Tibial nerve (tissue), 4 donors: ENCODE data around the gene CYTIP. TPM values are rescaled to one million over a fixed set of nuclear protein-coding genes. Genes with fewer than 3 reads are reported as not detected.

Source experiments
- DNase-seq, 2 donors: peaks; one replicate each; pipeline ENCODE4 v3.0.0-alpha.2; 2019; ENCODE audit warnings: low spot score in 2 of 2
- H3K27ac ChIP-seq, 4 donors: fragments of 200-600 bp; sonication (generic) in 3 of 4; one replicate each; pipeline ENCODE4 v1.5.1; 2017 to 2019; ENCODE audit warnings: mild to moderate bottlenecking in 1 of 4
- H3K27me3 ChIP-seq, 2 donors: fragments of 200-600 bp; sonication (generic) in 1 of 2; one replicate each; pipeline versions ENCODE4 v1.5.1 to v1.6.0; 2017 to 2019
- H3K36me3 ChIP-seq, 3 donors: fragments of 200-600 bp; sonication (generic); one replicate each; pipeline ENCODE4 v1.5.1; 2018 to 2019
- H3K4me1 ChIP-seq, 4 donors: fragments of 200-600 bp; sonication (generic) in 3 of 4; one replicate each; pipeline ENCODE4 v1.5.1; 2017 to 2019
- H3K4me3 ChIP-seq, 4 donors: fragments of 200-600 bp; sonication (generic) in 3 of 4; one replicate each; pipeline ENCODE4 v1.5.1; 2017 to 2019; ENCODE audit warnings: mild to moderate bottlenecking in 1 of 4, moderate library complexity in 1 of 4
- H3K9me3 ChIP-seq, 4 donors: fragments of 200-600 bp; sonication (generic) in 3 of 4; one replicate each; pipeline ENCODE4 v1.5.1; 2017 to 2019
- EP300 ChIP-seq, 2 donors: sonication (generic); formaldehyde crosslinking; IDR thresholded peaks; one replicate each; pipeline ENCODE4 v1.6.1; 2017; ENCODE audit warnings: antibody characterized with exemption in 2 of 2, mild to moderate bottlenecking in 1 of 2
- POLR2A ChIP-seq, 2 donors: fragments of 450-650 bp; IDR thresholded peaks; one replicate each; pipeline ENCODE4 v1.6.1; 2017; ENCODE audit warnings: antibody characterized with exemption in 2 of 2, mild to moderate bottlenecking in 2 of 2, moderate library complexity in 2 of 2
- WGBS, 2 donors: methylation state at CpG; one replicate each; pipeline ENCODE4 v1.1.5; 2018; 5-methylcytosine and 5-hydroxymethylcytosine counted together
- total RNA-seq, 4 donors: library from RNA; depleted of rRNA; stranded (reverse); fragments of >200 nt; gene quantifications; one replicate each; pipeline ENCODE4 v1.1.0, GENCODE V29; 2016
- TF ChIP-seq, protein P1 (sequence below), 5 experiments: fragments of 200-600 bp in 3 of 5; fragments of 450-650 bp in 2 of 5; sonication (generic) in 3 of 5; IDR thresholded peaks; one replicate each; pipeline ENCODE4 v1.5.1; 2016 to 2019; ENCODE audit warnings: antibody characterized with exemption in 5 of 5, mild to moderate bottlenecking in 3 of 5, moderate library complexity in 2 of 5

Gene CYTIP
- total RNA-seq, 4 donors from 2014 or later, result 3.7 to 9.3 (median 8.1) TPM

DNA sequence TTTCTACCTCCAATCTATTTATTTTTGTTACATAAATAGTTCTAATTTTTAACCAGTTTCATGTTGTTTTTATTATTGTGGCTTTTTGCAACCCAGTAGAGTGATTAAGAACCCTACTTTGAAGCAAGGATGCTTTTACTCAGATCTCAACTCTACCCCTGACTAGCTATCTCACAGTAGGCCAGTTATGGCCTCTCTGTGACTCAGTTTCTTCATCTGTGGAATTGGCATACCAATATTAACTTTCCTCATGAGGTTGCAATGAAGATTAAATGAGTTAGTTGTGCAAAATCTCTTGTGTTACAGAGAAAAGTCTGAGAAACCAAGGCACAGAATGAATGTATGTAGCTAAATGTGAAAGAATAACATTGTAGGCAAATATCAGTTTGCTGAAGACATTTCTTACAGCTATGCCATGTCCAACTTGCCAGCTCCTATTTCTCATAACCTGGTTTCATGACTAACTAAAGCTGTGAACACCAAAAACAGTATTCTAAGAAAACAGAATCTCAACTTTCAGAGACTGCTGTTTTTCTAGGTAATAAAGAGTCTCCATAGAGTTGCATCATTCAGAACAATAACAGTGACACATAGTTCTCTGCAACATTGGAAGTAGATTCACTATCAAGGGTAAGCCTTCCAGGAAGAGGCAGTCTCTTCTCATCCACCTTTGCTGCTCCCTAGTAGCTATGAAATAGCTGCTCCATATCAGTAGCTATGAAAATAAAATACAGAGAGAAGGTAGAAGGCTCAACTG is 33.2 kb upstream of the CYTIP start:
- no peak overlapping the region for H3K27ac ChIP-seq
- TF ChIP-seq POLR2A (IDR thresholded peaks at IDR 0.05) (no peak), EP300 (IDR thresholded peaks at IDR 0.05) (no peak)
- TF ChIP-seq, protein P1, sequence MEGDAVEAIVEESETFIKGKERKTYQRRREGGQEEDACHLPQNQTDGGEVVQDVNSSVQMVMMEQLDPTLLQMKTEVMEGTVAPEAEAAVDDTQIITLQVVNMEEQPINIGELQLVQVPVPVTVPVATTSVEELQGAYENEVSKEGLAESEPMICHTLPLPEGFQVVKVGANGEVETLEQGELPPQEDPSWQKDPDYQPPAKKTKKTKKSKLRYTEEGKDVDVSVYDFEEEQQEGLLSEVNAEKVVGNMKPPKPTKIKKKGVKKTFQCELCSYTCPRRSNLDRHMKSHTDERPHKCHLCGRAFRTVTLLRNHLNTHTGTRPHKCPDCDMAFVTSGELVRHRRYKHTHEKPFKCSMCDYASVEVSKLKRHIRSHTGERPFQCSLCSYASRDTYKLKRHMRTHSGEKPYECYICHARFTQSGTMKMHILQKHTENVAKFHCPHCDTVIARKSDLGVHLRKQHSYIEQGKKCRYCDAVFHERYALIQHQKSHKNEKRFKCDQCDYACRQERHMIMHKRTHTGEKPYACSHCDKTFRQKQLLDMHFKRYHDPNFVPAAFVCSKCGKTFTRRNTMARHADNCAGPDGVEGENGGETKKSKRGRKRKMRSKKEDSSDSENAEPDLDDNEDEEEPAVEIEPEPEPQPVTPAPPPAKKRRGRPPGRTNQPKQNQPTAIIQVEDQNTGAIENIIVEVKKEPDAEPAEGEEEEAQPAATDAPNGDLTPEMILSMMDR (IDR thresholded peaks at IDR 0.05), result no peak
- H3K27me3 ChIP-seq, result no peaks in the 10 kb centered on the region
- no peaks in the 10 kb centered on the region for H3K36me3 ChIP-seq
- H3K4me1 ChIP-seq, result peaks cover 0 to 2% (median 0%) of the 10 kb centered on the region in 4 donors
- no peak overlapping the region for H3K4me3 ChIP-seq
- DNase-seq, result no peak
- H3K9me3 ChIP-seq, result no peaks in the 10 kb centered on the region

DNA sequence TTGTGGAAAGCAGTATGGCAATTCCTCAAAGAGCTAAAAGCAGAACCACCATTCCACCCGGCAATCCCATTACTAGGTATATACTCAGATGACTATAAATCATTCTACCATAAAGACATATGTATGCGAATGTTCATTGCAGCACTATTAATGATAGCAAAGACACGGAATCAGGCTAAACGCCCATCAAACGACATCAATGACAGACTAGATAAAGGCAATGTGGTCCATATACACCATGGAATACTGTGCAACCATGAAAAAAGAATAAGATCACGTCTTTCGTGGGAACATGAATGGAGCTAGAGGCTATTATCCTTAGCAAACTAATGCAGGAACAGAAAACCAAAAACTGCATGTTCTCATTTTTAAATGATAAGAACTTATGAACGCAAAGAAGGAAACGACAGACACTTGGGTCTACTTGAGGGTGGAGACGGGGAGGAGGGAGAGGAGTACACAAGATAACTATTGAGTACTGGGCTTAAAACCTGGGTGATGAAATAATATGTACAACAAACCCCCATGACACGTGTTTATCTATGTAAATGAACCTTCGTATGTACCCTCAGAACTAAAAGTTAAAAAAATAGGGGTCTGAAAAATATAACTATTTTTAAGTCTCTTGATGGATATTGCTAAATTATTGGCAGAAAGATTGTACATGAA is 32.0 kb upstream of the CYTIP start:
- no peaks in the 10 kb centered on the region for H3K9me3 ChIP-seq
- no peaks in the 10 kb centered on the region for H3K36me3 ChIP-seq
- no peak overlapping the region for H3K4me3 ChIP-seq
- H3K27me3 ChIP-seq, result no peaks in the 10 kb centered on the region
- H3K4me1 ChIP-seq, result peaks cover 0 to 2% (median 0%) of the 10 kb centered on the region in 4 donors
- no peak for DNase-seq
- no peak overlapping the region for H3K27ac ChIP-seq
- 89% methylated on average over 12 of the region's 12 CpGs for WGBS, 2 donors
- TF ChIP-seq, protein P1 (IDR thresholded peaks at IDR 0.05), result no peak
- TF ChIP-seq POLR2A (IDR thresholded peaks at IDR 0.05) (no peak), EP300 (IDR thresholded peaks at IDR 0.05) (no peak)

DNA sequence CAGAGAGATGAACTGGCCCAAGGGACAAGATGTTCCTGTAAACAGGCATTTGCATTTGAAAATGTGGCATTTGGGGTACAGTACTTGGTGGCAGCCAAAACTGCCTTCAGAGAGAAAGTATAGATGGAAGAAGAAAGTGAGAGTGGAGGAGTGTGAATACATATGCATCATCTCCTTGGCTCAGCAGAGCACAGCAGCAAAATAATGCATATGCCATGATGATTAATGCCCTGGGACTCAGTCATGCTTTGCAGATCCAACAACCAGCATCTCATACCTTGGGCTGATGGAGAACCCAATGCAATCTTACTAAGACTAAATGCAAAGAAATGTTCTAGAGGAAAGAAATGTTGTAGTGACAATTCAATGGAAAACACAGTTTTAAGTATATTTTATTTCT is 29.7 kb upstream of the CYTIP start:
- Histone ChIP-seq H3K9me3 (no peaks in the 10 kb centered on the region), H3K27me3 (no peaks in the 10 kb centered on the region), H3K4me3 (no peak overlapping the region), H3K36me3 (no peaks in the 10 kb centered on the region), H3K4me1 (no peaks in the 10 kb centered on the region), H3K27ac (no peak overlapping the region)
- DNase-seq, result no peak
- TF ChIP-seq EP300 (IDR thresholded peaks at IDR 0.05), result no peak
- no peak for TF ChIP-seq POLR2A (IDR thresholded peaks at IDR 0.05)
- TF ChIP-seq, protein P1 (IDR thresholded peaks at IDR 0.05), result no peak

DNA sequence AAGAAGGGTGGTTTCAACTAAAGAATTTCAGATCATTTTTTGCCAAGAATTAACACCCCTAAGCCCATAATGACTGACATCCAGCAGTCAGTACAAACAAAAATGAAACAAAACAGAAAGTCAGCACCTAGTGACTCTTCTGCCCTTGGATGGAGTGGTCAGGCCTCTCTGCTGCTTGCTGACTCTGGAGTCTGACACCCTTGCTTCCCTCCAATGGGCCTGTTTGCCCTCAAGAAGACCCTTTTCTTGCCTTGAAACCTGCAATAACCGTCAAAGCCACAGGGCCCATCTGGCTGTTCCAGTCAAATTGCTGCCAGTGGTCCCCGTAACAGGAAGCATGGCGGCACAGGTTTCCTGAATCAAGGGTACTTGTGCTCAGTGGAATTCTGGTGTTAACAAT is 27.2 kb upstream of the CYTIP start:
- 90 to 94% methylated on average over 3 of the region's 3 CpGs for WGBS, 2 donors
- Histone ChIP-seq H3K27me3 (no peaks in the 10 kb centered on the region), H3K4me3 (no peak overlapping the region), H3K4me1 (peaks cover 0 to 6% (median 0%) of the 10 kb centered on the region in 4 donors), H3K36me3 (no peaks in the 10 kb centered on the region), H3K27ac (no peak overlapping the region), H3K9me3 (no peaks in the 10 kb centered on the region)
- no peak for DNase-seq
- TF ChIP-seq, protein P1 (IDR thresholded peaks at IDR 0.05), result no peak
- TF ChIP-seq POLR2A (IDR thresholded peaks at IDR 0.05) (no peak), EP300 (IDR thresholded peaks at IDR 0.05) (no peak)

DNA sequence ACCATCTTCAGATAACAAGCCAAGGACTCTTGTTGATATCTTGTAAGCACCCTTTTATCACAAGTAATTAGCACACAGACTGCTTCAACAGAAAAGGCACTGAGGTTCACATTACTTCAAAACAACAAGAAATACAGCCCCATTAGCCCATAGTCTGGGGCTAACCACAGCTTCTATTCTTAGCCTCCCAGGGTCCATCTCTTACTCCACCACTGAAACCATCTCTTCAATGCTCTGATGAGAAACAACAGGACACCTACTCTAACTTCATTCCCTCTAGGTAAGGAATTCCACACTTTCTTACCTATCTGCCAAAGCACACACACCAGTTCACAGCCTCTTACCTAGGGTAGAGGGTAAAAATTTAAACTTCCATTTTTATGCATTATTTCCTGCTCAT is 26.4 kb upstream of the CYTIP start:
- no peak for DNase-seq
- TF ChIP-seq, protein P1 (IDR thresholded peaks at IDR 0.05), result no peak
- TF ChIP-seq EP300 (IDR thresholded peaks at IDR 0.05), result no peak
- Histone ChIP-seq H3K4me1 (peaks cover 0 to 6% (median 0%) of the 10 kb centered on the region in 4 donors), H3K27me3 (no peaks in the 10 kb centered on the region), H3K27ac (no peak overlapping the region), H3K4me3 (no peak overlapping the region), H3K9me3 (no peaks in the 10 kb centered on the region), H3K36me3 (no peaks in the 10 kb centered on the region)
